H1 (cell line): ENCODE data around the gene NUP98. TPM values are rescaled to one million over a fixed set of nuclear protein-coding genes. Genes with fewer than 3 reads are reported as not detected.

ENCODE experiments used
- CTCF ChIA-PET: fragments of 300-600 bp; sonication (Branson Sonifier 250); formaldehyde crosslinking; loops from one replicate; lab custom pipeline; 2021; ENCODE audit not compliant: partially characterized antibody; lab: Charles Lee
- POLR2A ChIA-PET: fragments of 300-600 bp; sonication (Branson Sonifier 250); formaldehyde crosslinking; loops from one replicate; lab custom pipeline; 2021; ENCODE audit warnings: inconsistent platforms; ENCODE audit not compliant: partially characterized antibody; lab: Charles Lee
- DNase-seq, 2 experiments: peaks; one replicate each; pipeline versions ENCODE4 v3.0.0 to v3.0.0-alpha.2; 2010 to 2022; ENCODE audit warnings: low spot score in 2 of 2, low read depth in 1 of 2, mixed read lengths in 1 of 2
- FAIRE-seq: peaks from 2 replicates; lab custom pipeline; 2011; peaks lifted over from hg19 to GRCh38; lab: Jason Lieb, UNC
- H2AFZ ChIP-seq: 2 replicates; pipeline ENCODE4 v1.8.1; 2012; ENCODE audit warnings: low read length, inconsistent platforms
- H2AK5ac ChIP-seq: 2 replicates; pipeline ENCODE4 v1.6.1; 2013; ENCODE audit warnings: low read depth, low read length
- H2BK120ac ChIP-seq: replicated peaks from 2 replicates; pipeline ENCODE3; 2013; ENCODE audit warnings: low read depth, low read length, inconsistent platforms
- H2BK12ac ChIP-seq: 2 replicates; pipeline ENCODE4 v1.6.1; 2013; ENCODE audit warnings: low read depth, low read length
- H2BK15ac ChIP-seq: 2 replicates; pipeline ENCODE4 v1.6.1; 2013; ENCODE audit warnings: low read length
- H2BK20ac ChIP-seq: 2 replicates; pipeline ENCODE4 v1.6.1; 2013; ENCODE audit warnings: low read length
- H2BK5ac ChIP-seq: 2 replicates; pipeline ENCODE4 v1.6.1; 2013; ENCODE audit warnings: low read depth, low read length
- H3K14ac ChIP-seq: 2 replicates; pipeline ENCODE4 v1.6.1; 2013; ENCODE audit warnings: inconsistent platforms; ENCODE audit not compliant: insufficient read length
- H3K18ac ChIP-seq: 2 replicates; pipeline ENCODE4 v1.6.1; 2013; ENCODE audit warnings: low read length; ENCODE audit errors: extremely low read depth
- H3K23ac ChIP-seq: 2 replicates; pipeline ENCODE4 v1.6.1; 2013; ENCODE audit warnings: inconsistent platforms; ENCODE audit not compliant: insufficient read length
- H3K23me2 ChIP-seq: 2 replicates; pipeline ENCODE4 v1.6.1; 2013; ENCODE audit warnings: low read depth, low read length
- H3K27ac ChIP-seq: 2 replicates; pipeline ENCODE4 v1.6.1; 2011; ENCODE audit warnings: low read depth, low read length, inconsistent platforms
- H3K27me3 ChIP-seq, 4 experiments: replicated peaks in 1 of 4; 1 replicate in 1 of 4; 2 replicates in 3 of 4; pipeline versions ENCODE4 v1.6.1 to v1.8.1; 2011 to 2013; ENCODE audit warnings: low read length in 3 of 4, mild to moderate bottlenecking in 3 of 4, inconsistent platforms in 2 of 4, mixed read lengths in 2 of 4, moderate library complexity in 1 of 4; ENCODE audit not compliant: control insufficient read depth in 3 of 4, insufficient read depth in 3 of 4; ENCODE audit errors: extremely low read depth in 1 of 4
- H3K36me3 ChIP-seq, 4 experiments: 2 replicates each; pipeline versions ENCODE4 v1.6.1 to v1.8.1; 2011 to 2013; ENCODE audit warnings: mild to moderate bottlenecking in 4 of 4, low read length in 3 of 4, moderate library complexity in 2 of 4, control low read depth in 1 of 4, inconsistent platforms in 1 of 4; ENCODE audit not compliant: insufficient read depth in 4 of 4, control insufficient read depth in 2 of 4
- H3K4ac ChIP-seq: replicated peaks from 2 replicates; pipeline ENCODE3; 2013; ENCODE audit warnings: low read length, low read depth, mixed read lengths, inconsistent platforms; ENCODE audit not compliant: insufficient read length
- H3K4me1 ChIP-seq, 4 experiments: replicated peaks in 1 of 4; 1 replicate in 1 of 4; 2 replicates in 3 of 4; pipeline versions ENCODE4 v1.6.1 to v1.8.1; 2011 to 2013; ENCODE audit warnings: low read length in 3 of 4, inconsistent platforms in 2 of 4, mixed read lengths in 1 of 4; ENCODE audit not compliant: insufficient read depth in 4 of 4, control insufficient read depth in 3 of 4
- H3K4me2 ChIP-seq, 2 experiments: 2 replicates each; pipeline versions ENCODE4 v1.6.1 to v1.8.1; 2011 to 2013; ENCODE audit warnings: low read depth in 2 of 2, low read length in 2 of 2, control low read depth in 1 of 2, inconsistent platforms in 1 of 2, mild to moderate bottlenecking in 1 of 2; ENCODE audit not compliant: insufficient read depth in 1 of 2
- H3K4me3 ChIP-seq, 4 experiments: fragments of 200-600, 300-600 bp in 1 of 4; sonication (generic), shearing (Covaris generic), sonication (Bioruptor Twin) in 1 of 4; 2 replicates each; pipeline versions ENCODE4 v1.5.1 to v1.8.1; 2011 to 2016; ENCODE audit warnings: low read length in 4 of 4, low read depth in 3 of 4, control low read depth in 2 of 4, inconsistent platforms in 2 of 4, mild to moderate bottlenecking in 2 of 4, mixed read lengths in 1 of 4, moderate library complexity in 1 of 4; ENCODE audit not compliant: insufficient read depth in 2 of 4; ENCODE audit errors: extremely low read depth in 1 of 4
- H3K56ac ChIP-seq: replicated peaks from 2 replicates; pipeline ENCODE3; 2013; ENCODE audit warnings: low read depth, mild to moderate bottlenecking, mixed read lengths, low read length, inconsistent platforms; ENCODE audit not compliant: insufficient read length
- H3K79me1 ChIP-seq: 2 replicates; pipeline ENCODE4 v1.6.1; 2013; ENCODE audit warnings: low read depth, low read length, control low read depth
- H3K79me2 ChIP-seq, 2 experiments: 2 replicates each; pipeline versions ENCODE4 v1.6.1 to v1.8.1; 2012 to 2013; ENCODE audit warnings: low read length in 2 of 2, mild to moderate bottlenecking in 2 of 2, inconsistent platforms in 1 of 2; ENCODE audit not compliant: insufficient read depth in 2 of 2, control insufficient read depth in 1 of 2
- H3K9ac ChIP-seq, 4 experiments: replicated peaks in 1 of 4; 1 replicate in 1 of 4; 2 replicates in 3 of 4; pipeline versions ENCODE4 v1.6.1 to v1.8.1; 2011 to 2013; ENCODE audit warnings: low read depth in 3 of 4, low read length in 3 of 4, control low read depth in 2 of 4, mild to moderate bottlenecking in 2 of 4, moderate library complexity in 2 of 4, inconsistent platforms in 1 of 4; ENCODE audit errors: extremely low read depth in 1 of 4
- H3K9me3 ChIP-seq, 2 experiments: 2 replicates each; pipeline versions ENCODE4 v1.6.1 to v1.8.1; 2012 to 2013; ENCODE audit warnings: mild to moderate bottlenecking in 2 of 2, moderate library complexity in 2 of 2, control low read depth in 1 of 2, inconsistent platforms in 1 of 2, low read depth in 1 of 2, low read length in 1 of 2, mixed read lengths in 1 of 2; ENCODE audit not compliant: insufficient read depth in 2 of 2
- H4K20me1 ChIP-seq, 2 experiments: replicated peaks in 1 of 2; 2 replicates each; pipeline versions ENCODE3 to v1.8.1; 2011 to 2013; ENCODE audit warnings: inconsistent platforms in 2 of 2, low read length in 2 of 2, mild to moderate bottlenecking in 1 of 2; ENCODE audit not compliant: insufficient read depth in 2 of 2, control insufficient read depth in 1 of 2
- H4K5ac ChIP-seq: 2 replicates; pipeline ENCODE4 v1.6.1; 2013; ENCODE audit warnings: low read length, low read depth, mixed read lengths, inconsistent platforms; ENCODE audit not compliant: insufficient read length
- H4K8ac ChIP-seq: 2 replicates; pipeline ENCODE4 v1.8.0; 2013; ENCODE audit warnings: mild to moderate bottlenecking, moderate library complexity, low read length, inconsistent platforms; ENCODE audit not compliant: insufficient read depth; ENCODE audit errors: extremely low read depth
- H4K91ac ChIP-seq: replicated peaks from 2 replicates; pipeline ENCODE3; 2013; ENCODE audit warnings: low read length, mixed read lengths, inconsistent platforms; ENCODE audit not compliant: insufficient read length
- RAD21 ChIP-seq, 2 experiments: IDR thresholded peaks in 1 of 2; conservative IDR thresholded peaks in 1 of 2; 2 replicates each; pipeline ENCODE4 v1.6.1; 2011; ENCODE audit warnings: low read depth in 2 of 2, low read length in 2 of 2, improper control_type of control experiment in 1 of 2, inconsistent platforms in 1 of 2, mild to moderate bottlenecking in 1 of 2, moderate library complexity in 1 of 2
- WGBS, 2 experiments: shearing (Covaris generic) in 1 of 2; methylation state at CpG; one replicate each; pipeline versions ENCODE4 v1.1.6 to v1.1.7; 2013 to 2015; ENCODE audit warnings: low lambda C conversion rate in 2 of 2, mixed read lengths in 2 of 2, inconsistent platforms in 1 of 2, low coverage in 1 of 2, missing lambda C conversion rate in 1 of 2; ENCODE audit not compliant: insufficient replicate concordance in 2 of 2, insufficient coverage in 1 of 2, insufficient read length in 1 of 2; ENCODE audit errors: extremely low coverage in 1 of 2, missing lambda C conversion rate in 1 of 2; 5-methylcytosine and 5-hydroxymethylcytosine counted together
- polyA plus RNA-seq, 7 experiments: library from polyadenylated mRNA; depleted of rRNA in 3 of 7; stranded (reverse) in 5 of 7; unstranded in 2 of 7; fragments of >200 nt in 5 of 7; fragments of 200-250 nt in 2 of 7; gene quantifications; 1 replicate in 5 of 7; 2 replicates in 1 of 7; 4 replicates in 1 of 7; pipeline versions ENCODE4 v1.2.1 to v1.2.3, GENCODE V29; 2011 to 2013; ENCODE audit warnings: missing spikeins in 2 of 7, mixed read lengths in 2 of 7
- total RNA-seq: library from RNA; stranded (reverse); fragmentation: NEBNext Ultra II Directional; extraction: Animal tissue kit (Norgen Biotek cat#: 25700); gene quantifications from 2 replicates; pipeline ENCODE4 v1.2.1, GENCODE V29; 2021
- TF ChIP-seq, protein P1 (sequence below), 3 experiments: IDR thresholded peaks; 1 replicate in 2 of 3; 2 replicates in 1 of 3; pipeline versions ENCODE4 v1.5.1 to v1.6.1; 2011; ENCODE audit warnings: low read length in 3 of 3, mild to moderate bottlenecking in 3 of 3, inconsistent platforms in 2 of 3, low read depth in 1 of 3, moderate library complexity in 1 of 3; ENCODE audit not compliant: insufficient read depth in 1 of 3; ENCODE audit errors: control extremely low read depth in 1 of 3
- TF ChIP-seq, protein P2 (sequence below): IDR thresholded peaks from 2 replicates; pipeline ENCODE4 v1.6.1; 2011; ENCODE audit warnings: low read depth, mild to moderate bottlenecking, low read length; ENCODE audit not compliant: insufficient read depth

NUP98 gene
- total and polyA plus RNA-seq, 2 of the 8 experiments (the other 6 are each of a cell fraction or from before 2014, with no cell fraction given), result 98.6 to 261 TPM

DNA sequence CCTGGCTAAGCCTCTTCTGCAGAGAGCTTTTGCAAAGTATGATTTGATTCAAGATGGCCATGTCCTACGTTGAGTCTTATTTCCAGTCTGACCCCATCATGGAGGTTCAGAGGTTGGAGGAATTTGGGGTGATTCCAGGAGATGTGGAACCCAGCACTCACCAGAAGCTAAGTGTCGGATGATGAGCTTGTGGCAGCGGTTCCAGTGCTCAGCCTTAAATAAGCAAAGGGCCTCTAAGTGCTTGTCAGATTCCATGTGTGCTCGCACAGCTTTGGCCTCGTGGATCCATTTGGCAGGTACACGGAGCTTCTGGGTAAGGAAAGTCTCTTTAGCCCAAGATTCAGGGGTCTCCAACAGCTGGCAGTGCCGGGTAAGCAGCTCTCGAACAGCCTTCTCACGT lies 114.3 kb downstream of the NUP98 start:
- H2BK5ac ChIP-seq, result no peak overlapping the region
- no peak overlapping the region for H2BK120ac ChIP-seq
- no peak overlapping the region for H3K14ac ChIP-seq
- WGBS, 2 experiments, result 94% methylated on average over 9 of the region's 9 CpGs; no CpG with 5 or more reads in 1 of the 2 experiments
- H3K4me3 ChIP-seq, result no peak overlapping the region
- no peak overlapping the region for H2BK20ac ChIP-seq
- H3K23me2 ChIP-seq, result no peaks in the 10 kb centered on the region
- no peak overlapping the region for H4K91ac ChIP-seq
- no peaks in the 10 kb centered on the region for H3K79me2 ChIP-seq
- no peak overlapping the region for H2BK15ac ChIP-seq
- no peaks in the 10 kb centered on the region for H3K9me3 ChIP-seq
- no peaks in the 10 kb centered on the region for H3K4me1 ChIP-seq
- no peak overlapping the region for H3K23ac ChIP-seq
- H2BK12ac ChIP-seq, result no peak overlapping the region
- no peaks in the 10 kb centered on the region for H3K79me1 ChIP-seq
- no peak overlapping the region for H3K4ac ChIP-seq
- TF ChIP-seq, protein P1, sequence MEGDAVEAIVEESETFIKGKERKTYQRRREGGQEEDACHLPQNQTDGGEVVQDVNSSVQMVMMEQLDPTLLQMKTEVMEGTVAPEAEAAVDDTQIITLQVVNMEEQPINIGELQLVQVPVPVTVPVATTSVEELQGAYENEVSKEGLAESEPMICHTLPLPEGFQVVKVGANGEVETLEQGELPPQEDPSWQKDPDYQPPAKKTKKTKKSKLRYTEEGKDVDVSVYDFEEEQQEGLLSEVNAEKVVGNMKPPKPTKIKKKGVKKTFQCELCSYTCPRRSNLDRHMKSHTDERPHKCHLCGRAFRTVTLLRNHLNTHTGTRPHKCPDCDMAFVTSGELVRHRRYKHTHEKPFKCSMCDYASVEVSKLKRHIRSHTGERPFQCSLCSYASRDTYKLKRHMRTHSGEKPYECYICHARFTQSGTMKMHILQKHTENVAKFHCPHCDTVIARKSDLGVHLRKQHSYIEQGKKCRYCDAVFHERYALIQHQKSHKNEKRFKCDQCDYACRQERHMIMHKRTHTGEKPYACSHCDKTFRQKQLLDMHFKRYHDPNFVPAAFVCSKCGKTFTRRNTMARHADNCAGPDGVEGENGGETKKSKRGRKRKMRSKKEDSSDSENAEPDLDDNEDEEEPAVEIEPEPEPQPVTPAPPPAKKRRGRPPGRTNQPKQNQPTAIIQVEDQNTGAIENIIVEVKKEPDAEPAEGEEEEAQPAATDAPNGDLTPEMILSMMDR (IDR thresholded peaks at IDR 0.05; ENCODE audit: control extremely low read depth in 1 of 3, insufficient read depth in 1 of 3, low read depth in 1 of 3, low read length in 3 of 3), result peak in 1 of 3 experiments; percentile 3; a peak in 1 of 4 replicates
- TF ChIP-seq, protein P2, sequence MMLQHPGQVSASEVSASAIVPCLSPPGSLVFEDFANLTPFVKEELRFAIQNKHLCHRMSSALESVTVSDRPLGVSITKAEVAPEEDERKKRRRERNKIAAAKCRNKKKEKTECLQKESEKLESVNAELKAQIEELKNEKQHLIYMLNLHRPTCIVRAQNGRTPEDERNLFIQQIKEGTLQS, result no peak
- 0 out of 4 replicates have a peak, but pooled peaks of 1 of the 2 experiments have one; percentile 21 for TF ChIP-seq RAD21 (IDR thresholded peaks at IDR 0.05 in 1 of 2, conservative IDR thresholded peaks at IDR 0.05 in 1 of 2; ENCODE audit: low read depth in 2 of 2, low read length in 2 of 2)
- H3K27me3 ChIP-seq, result no peaks in the 10 kb centered on the region
- H2AK5ac ChIP-seq, result no peak overlapping the region
- CTCF ChIA-PET, result interaction anchor here (0.7 to 1.6 kb wide), 5 partner anchors 11 to 74 kb away, joined by 3 to 4 read pairs (median 3); partner anchors contain the start of gene CHRNA10
- DNase-seq (no peak), FAIRE-seq (no peak)
- H3K18ac ChIP-seq, result no peak overlapping the region
- H3K36me3 ChIP-seq, result peaks cover 37 to 94% (median 78%) of the 10 kb centered on the region in 4 experiments
- no peak overlapping the region for H3K27ac ChIP-seq
- POLR2A ChIA-PET, result interaction anchor here (0.6 to 0.9 kb wide), 2 partner anchors 40 to 113 kb away, joined by 3 read pairs; no protein-coding TSS in a partner anchor
- H3K9ac ChIP-seq, result no peak overlapping the region
- no peak overlapping the region for H3K4me2 ChIP-seq
- H2AFZ ChIP-seq, result no peak overlapping the region
- peaks cover 0 to 2% of the 10 kb centered on the region in 2 experiments for H4K20me1 ChIP-seq
- no peak overlapping the region for H4K5ac ChIP-seq
- no peak overlapping the region for H4K8ac ChIP-seq
- H3K56ac ChIP-seq, result no peak overlapping the region
